ENCODE results near the gene HNF1B.

Gene HNF1B

GRCh38 chr17:37643118-37643766 is 101.6 kb downstream of the HNF1B start, which contains the start of gene DDX52:
TSS of gene DDX52 (minus strand) at chr17:37643446. CDS start at chr17:37643420, 26 bp downstream.
- TF ChIP-seq RARB (CRISPR knock-in tag; IDR thresholded peaks at IDR 0.05) = no peak
- no peak for TF ChIP-seq BACH2 (CRISPR knock-in tag; IDR thresholded peaks at IDR 0.05; ENCODE audit: borderline replicate concordance)
- no peak for TF ChIP-seq OSR1 (CRISPR knock-in tag; IDR thresholded peaks at IDR 0.05)
- no peak for TF ChIP-seq ZNF565 (CRISPR knock-in tag; conservative IDR thresholded peaks at IDR 0.05; ENCODE audit: low read depth)
- no peak for TF ChIP-seq TCF4 (CRISPR knock-in tag; IDR thresholded peaks at IDR 0.05; ENCODE audit: borderline replicate concordance)
- TF ChIP-seq GLIS3 (CRISPR knock-in tag; IDR thresholded peaks at IDR 0.05) = no peak
- no peak for TF ChIP-seq ESRRG (CRISPR knock-in tag; IDR thresholded peaks at IDR 0.05)
- no peak for TF ChIP-seq ZNF8 (CRISPR knock-in tag; IDR thresholded peaks at IDR 0.05)
- TF ChIP-seq ARNTL (CRISPR knock-in tag; IDR thresholded peaks at IDR 0.05; ENCODE audit: borderline replicate concordance, low read depth) = no peak
- peak; percentile 98 for ATAC-seq

- TF ChIP-seq, protein P1, sequence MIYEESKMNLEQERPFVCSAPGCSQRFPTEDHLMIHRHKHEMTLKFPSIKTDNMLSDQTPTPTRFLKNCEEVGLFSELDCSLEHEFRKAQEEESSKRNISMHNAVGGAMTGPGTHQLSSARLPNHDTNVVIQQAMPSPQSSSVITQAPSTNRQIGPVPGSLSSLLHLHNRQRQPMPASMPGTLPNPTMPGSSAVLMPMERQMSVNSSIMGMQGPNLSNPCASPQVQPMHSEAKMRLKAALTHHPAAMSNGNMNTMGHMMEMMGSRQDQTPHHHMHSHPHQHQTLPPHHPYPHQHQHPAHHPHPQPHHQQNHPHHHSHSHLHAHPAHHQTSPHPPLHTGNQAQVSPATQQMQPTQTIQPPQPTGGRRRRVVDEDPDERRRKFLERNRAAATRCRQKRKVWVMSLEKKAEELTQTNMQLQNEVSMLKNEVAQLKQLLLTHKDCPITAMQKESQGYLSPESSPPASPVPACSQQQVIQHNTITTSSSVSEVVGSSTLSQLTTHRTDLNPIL (CRISPR knock-in tag; IDR thresholded peaks at IDR 0.05; ENCODE audit: low read depth) = no peak
- TF ChIP-seq, protein P2, sequence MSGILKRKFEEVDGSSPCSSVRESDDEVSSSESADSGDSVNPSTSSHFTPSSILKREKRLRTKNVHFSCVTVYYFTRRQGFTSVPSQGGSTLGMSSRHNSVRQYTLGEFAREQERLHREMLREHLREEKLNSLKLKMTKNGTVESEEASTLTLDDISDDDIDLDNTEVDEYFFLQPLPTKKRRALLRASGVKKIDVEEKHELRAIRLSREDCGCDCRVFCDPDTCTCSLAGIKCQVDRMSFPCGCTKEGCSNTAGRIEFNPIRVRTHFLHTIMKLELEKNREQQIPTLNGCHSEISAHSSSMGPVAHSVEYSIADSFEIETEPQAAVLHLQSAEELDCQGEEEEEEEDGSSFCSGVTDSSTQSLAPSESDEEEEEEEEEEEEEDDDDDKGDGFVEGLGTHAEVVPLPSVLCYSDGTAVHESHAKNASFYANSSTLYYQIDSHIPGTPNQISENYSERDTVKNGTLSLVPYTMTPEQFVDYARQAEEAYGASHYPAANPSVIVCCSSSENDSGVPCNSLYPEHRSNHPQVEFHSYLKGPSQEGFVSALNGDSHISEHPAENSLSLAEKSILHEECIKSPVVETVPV (CRISPR knock-in tag; IDR thresholded peaks at IDR 0.05) = no peak
- no peak for TF ChIP-seq TOX (CRISPR knock-in tag; IDR thresholded peaks at IDR 0.05; ENCODE audit: borderline replicate concordance)
- TF ChIP-seq ISL1 (CRISPR knock-in tag; IDR thresholded peaks at IDR 0.05) = no peak
- no peak for TF ChIP-seq ESRRG (CRISPR knock-in tag; IDR thresholded peaks at IDR 0.05)
- TF ChIP-seq ZNF70 (CRISPR knock-in tag; IDR thresholded peaks at IDR 0.05) = no peak
- TF ChIP-seq PPARA (CRISPR knock-in tag; IDR thresholded peaks at IDR 0.05; ENCODE audit: borderline replicate concordance) = no peak
- TF ChIP-seq ZFP30 (CRISPR knock-in tag; IDR thresholded peaks at IDR 0.05) = no peak
- TF ChIP-seq, protein P3, sequence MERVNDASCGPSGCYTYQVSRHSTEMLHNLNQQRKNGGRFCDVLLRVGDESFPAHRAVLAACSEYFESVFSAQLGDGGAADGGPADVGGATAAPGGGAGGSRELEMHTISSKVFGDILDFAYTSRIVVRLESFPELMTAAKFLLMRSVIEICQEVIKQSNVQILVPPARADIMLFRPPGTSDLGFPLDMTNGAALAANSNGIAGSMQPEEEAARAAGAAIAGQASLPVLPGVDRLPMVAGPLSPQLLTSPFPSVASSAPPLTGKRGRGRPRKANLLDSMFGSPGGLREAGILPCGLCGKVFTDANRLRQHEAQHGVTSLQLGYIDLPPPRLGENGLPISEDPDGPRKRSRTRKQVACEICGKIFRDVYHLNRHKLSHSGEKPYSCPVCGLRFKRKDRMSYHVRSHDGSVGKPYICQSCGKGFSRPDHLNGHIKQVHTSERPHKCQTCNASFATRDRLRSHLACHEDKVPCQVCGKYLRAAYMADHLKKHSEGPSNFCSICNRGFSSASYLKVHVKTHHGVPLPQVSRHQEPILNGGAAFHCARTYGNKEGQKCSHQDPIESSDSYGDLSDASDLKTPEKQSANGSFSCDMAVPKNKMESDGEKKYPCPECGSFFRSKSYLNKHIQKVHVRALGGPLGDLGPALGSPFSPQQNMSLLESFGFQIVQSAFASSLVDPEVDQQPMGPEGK (CRISPR knock-in tag; IDR thresholded peaks at IDR 0.05; ENCODE audit: borderline replicate concordance) = no peak
- TF ChIP-seq ZNF8 (CRISPR knock-in tag; IDR thresholded peaks at IDR 0.05) = no peak
- TF ChIP-seq ZC3H10 (CRISPR knock-in tag; IDR thresholded peaks at IDR 0.05) = no peak
- no peak for TF ChIP-seq GLIS3 (CRISPR knock-in tag; IDR thresholded peaks at IDR 0.05)
- no peak for TF ChIP-seq BACH2 (CRISPR knock-in tag; IDR thresholded peaks at IDR 0.05; ENCODE audit: borderline replicate concordance)
- TF ChIP-seq ZNF565 (CRISPR knock-in tag; conservative IDR thresholded peaks at IDR 0.05; ENCODE audit: low read depth) = no peak
- TF ChIP-seq ARNTL (CRISPR knock-in tag; IDR thresholded peaks at IDR 0.05; ENCODE audit: borderline replicate concordance, low read depth) = no peak
- no peak for TF ChIP-seq CSDC2 (CRISPR knock-in tag; IDR thresholded peaks at IDR 0.05)
- no peak for TF ChIP-seq TSHZ2 (CRISPR knock-in tag; IDR thresholded peaks at IDR 0.05)
- no peak for TF ChIP-seq OSR1 (CRISPR knock-in tag; IDR thresholded peaks at IDR 0.05)
- TF ChIP-seq ZFP3 (CRISPR knock-in tag; IDR thresholded peaks at IDR 0.05) = no peak
- no peak for TF ChIP-seq SNAI2 (CRISPR knock-in tag; IDR thresholded peaks at IDR 0.05)
- peak; percentile 44 for ATAC-seq
These were observed 102.2 kb downstream of the HNF1B start for GRCh38 chr17:37642681-37643080.

DNA sequence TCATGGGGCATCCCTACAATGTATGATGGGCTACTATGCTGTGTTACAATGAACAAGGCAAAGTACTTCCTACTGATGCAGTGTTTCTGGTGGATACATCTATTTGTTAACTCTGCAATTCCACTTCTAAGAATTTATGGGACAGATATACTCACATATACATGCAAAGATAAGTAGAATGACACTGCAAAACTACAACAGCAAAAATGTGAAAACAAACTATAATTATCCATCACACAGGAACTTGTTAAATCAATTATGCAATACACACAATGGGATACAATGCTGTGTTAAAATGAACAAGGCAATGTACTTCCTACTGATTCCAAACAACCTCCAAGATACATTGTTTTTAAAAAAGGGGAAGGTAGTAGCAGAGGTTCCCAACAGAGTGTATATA is 104.8 kb downstream of the HNF1B start:
- TF ChIP-seq SNAI2 (CRISPR knock-in tag; IDR thresholded peaks at IDR 0.05) = no peak
- TF ChIP-seq, protein P1 (CRISPR knock-in tag; IDR thresholded peaks at IDR 0.05; ENCODE audit: low read depth) = no peak
- TF ChIP-seq, protein P2 (CRISPR knock-in tag; IDR thresholded peaks at IDR 0.05) = no peak
- no peak for TF ChIP-seq ESRRG (CRISPR knock-in tag; IDR thresholded peaks at IDR 0.05)
- no peak for TF ChIP-seq ZFP30 (CRISPR knock-in tag; IDR thresholded peaks at IDR 0.05)
- no peak for TF ChIP-seq TSHZ2 (CRISPR knock-in tag; IDR thresholded peaks at IDR 0.05)
- no peak for TF ChIP-seq BACH2 (CRISPR knock-in tag; IDR thresholded peaks at IDR 0.05; ENCODE audit: borderline replicate concordance)
- no peak for TF ChIP-seq ISL1 (CRISPR knock-in tag; IDR thresholded peaks at IDR 0.05)
- TF ChIP-seq RARB (CRISPR knock-in tag; IDR thresholded peaks at IDR 0.05) = no peak
- no peak for TF ChIP-seq CSDC2 (CRISPR knock-in tag; IDR thresholded peaks at IDR 0.05)
- ATAC-seq = no peak

Measured in SK-N-SH treated with all-trans-retinoic acid at 6 μM for 48 hours (cell line).